ENCODE measurements around the gene DFFB. TPM values are rescaled to one million over a fixed set of nuclear protein-coding genes. Genes with fewer than 3 reads are reported as not detected.

DFFB gene
- polyA plus RNA-seq, 1 experiment, result 6.1 TPM

GRCh38 chr1:3817821-3818597 is 39.3 kb upstream of the DFFB start:
- Histone ChIP-seq H3K4me3 (ENCODE audit: low read depth, low read length) (no peak overlapping the region), H3K27me3 (ENCODE audit: control insufficient read depth, insufficient read depth, low read length) (no peaks in the 10 kb centered on the region), H3K36me3 (ENCODE audit: control insufficient read depth, insufficient read depth, low read length) (peaks cover 18% of the 10 kb centered on the region)
- POLR2A ChIA-PET, result no interaction called here
- DNase-seq (ENCODE audit: low read depth), result no peak
- no peak for TF ChIP-seq CTCF (IDR thresholded peaks at IDR 0.05; ENCODE audit: insufficient read depth, low read depth, low read length)
- CTCF ChIA-PET, result no interaction called here

DNA sequence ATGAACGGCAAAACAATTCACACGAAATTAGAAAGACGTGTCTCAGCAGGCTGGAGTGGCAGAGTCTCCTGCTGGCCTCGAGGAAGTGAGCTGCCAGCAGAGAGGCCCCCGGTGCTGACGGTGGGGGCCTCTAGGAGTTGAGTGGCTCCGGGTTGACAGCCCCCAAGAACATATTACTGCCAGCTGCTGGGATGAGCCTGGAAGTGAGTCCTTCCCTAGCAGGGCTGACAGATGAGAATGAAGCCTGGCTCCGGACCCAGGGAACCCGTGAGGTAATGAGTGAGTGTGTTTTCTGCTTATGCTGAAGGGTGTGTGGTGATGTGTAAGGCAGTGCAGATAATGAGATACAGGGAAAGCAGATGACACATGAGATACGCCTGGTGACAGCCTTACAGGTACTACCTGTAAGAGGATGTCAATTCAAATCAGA is 37.5 kb upstream of the DFFB start:
- H3K4me3 ChIP-seq (ENCODE audit: low read depth, low read length), result no peak overlapping the region
- POLR2A ChIA-PET, result no interaction called here
- no peaks in the 10 kb centered on the region for H3K27me3 ChIP-seq (ENCODE audit: control insufficient read depth, insufficient read depth, low read length)
- no peak for DNase-seq (ENCODE audit: low read depth)
- CTCF ChIA-PET, result no interaction called here
- H3K36me3 ChIP-seq (ENCODE audit: control insufficient read depth, insufficient read depth, low read length), result peaks cover 18% of the 10 kb centered on the region
- no peak for TF ChIP-seq CTCF (IDR thresholded peaks at IDR 0.05; ENCODE audit: insufficient read depth, low read depth, low read length)

DNA sequence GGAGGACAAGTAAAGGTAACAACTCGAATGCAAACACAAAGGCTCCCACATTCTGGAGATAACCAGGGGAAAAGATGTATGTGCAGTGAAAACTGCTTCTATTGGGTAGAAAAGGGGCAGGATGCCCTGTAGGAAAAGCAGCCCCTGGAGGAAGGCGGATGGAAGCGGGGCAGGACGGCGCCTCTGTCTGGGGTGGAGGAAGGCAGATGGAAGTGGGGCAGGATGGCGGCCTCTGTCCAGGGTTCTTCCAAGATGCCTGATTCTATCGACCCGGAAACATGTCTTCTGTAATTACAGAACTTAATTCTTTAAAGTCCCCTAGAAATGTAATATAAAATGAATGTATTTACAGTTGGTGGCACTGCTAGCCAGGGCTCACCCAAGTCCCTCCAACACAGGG is 37.0 kb upstream of the DFFB start:
- ChIA-PET CTCF (no interaction called here), POLR2A (no interaction called here)
- Histone ChIP-seq H3K36me3 (ENCODE audit: control insufficient read depth, insufficient read depth, low read length) (peaks cover 16% of the 10 kb centered on the region), H3K4me3 (ENCODE audit: low read depth, low read length) (no peak overlapping the region), H3K27me3 (ENCODE audit: control insufficient read depth, insufficient read depth, low read length) (no peaks in the 10 kb centered on the region)
- no peak for DNase-seq (ENCODE audit: low read depth)
- TF ChIP-seq CTCF (IDR thresholded peaks at IDR 0.05; ENCODE audit: insufficient read depth, low read depth, low read length), result no peak

GRCh38 chr1:3821004-3821403 is 36.3 kb upstream of the DFFB start:
- ChIA-PET CTCF (interaction anchor here (0.7 to 1.0 kb wide), 2 partner anchors 18 to 26 kb away, joined by 3 to 5 read pairs; no protein-coding TSS in a partner anchor), POLR2A (no interaction called here)
- DNase-seq (ENCODE audit: low read depth), result no peak
- Histone ChIP-seq H3K4me3 (ENCODE audit: low read depth, low read length) (no peak overlapping the region), H3K36me3 (ENCODE audit: control insufficient read depth, insufficient read depth, low read length) (peaks cover 20% of the 10 kb centered on the region), H3K27me3 (ENCODE audit: control insufficient read depth, insufficient read depth, low read length) (no peaks in the 10 kb centered on the region)
- TF ChIP-seq CTCF (IDR thresholded peaks at IDR 0.05; ENCODE audit: insufficient read depth, low read depth, low read length), result no peak

GRCh38 chr1:3821447-3821846 is 35.8 kb upstream of the DFFB start:
- DNase-seq (ENCODE audit: low read depth), result no peak
- Histone ChIP-seq H3K27me3 (ENCODE audit: control insufficient read depth, insufficient read depth, low read length) (no peaks in the 10 kb centered on the region), H3K36me3 (ENCODE audit: control insufficient read depth, insufficient read depth, low read length) (peaks cover 20% of the 10 kb centered on the region), H3K4me3 (ENCODE audit: low read depth, low read length) (no peak overlapping the region)
- ChIA-PET CTCF (interaction anchor here (0.7 to 1.0 kb wide), 2 partner anchors 19 to 25 kb away, joined by 3 to 5 read pairs; no protein-coding TSS in a partner anchor), POLR2A (no interaction called here)
- TF ChIP-seq CTCF (IDR thresholded peaks at IDR 0.05; ENCODE audit: insufficient read depth, low read depth, low read length), result no peak

Measured in BJ (cell line).